GM18520 (cell line): Measurements from ENCODE around the gene C2.
A peak's percentile ranks its signal among the peaks of the same experiment; 100 is the strongest.
"Not testable (repeated sequence)": the region's sequence is repeated elsewhere in the genome, so short reads cannot be mapped to it uniquely, and the experiment has no call there.

Experiments
- ATAC-seq: cut with Tn5 transposase; IDR thresholded peaks from one replicate; pipeline ENCODE4 v1.9.1; 2021; ENCODE audit not compliant: unreplicated experiment

C2 gene

DNA sequence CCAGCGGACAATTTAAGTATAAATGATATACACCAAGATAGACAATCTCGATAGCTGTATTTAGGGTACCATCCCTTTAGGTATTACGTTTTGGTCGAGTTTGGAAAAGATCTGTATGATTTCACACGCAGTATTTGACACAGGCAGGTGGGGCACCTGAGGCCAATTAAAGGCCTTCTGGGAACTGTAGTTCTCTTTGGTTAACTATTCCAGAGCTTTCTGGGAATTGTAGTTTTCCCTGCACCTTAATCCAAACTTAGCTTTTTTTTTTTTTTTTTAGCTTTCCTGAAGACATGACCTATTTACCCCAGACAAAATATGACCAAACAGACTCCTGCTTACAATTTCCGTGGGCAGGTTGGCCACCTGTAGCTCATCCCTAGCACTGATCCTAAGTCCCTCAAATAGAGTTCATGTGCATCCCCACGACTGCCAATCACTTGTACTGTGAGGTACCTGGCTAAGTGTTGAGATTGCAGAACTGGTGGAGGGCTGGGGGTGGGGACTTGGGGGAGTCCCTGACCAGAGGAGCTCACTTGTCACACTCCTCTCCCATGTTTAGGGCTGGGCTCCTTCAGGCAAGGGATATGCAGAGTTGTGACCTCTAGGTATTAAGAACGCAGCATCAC lies 29.0 kb upstream of the C2 start:
- ATAC-seq = no peak

DNA sequence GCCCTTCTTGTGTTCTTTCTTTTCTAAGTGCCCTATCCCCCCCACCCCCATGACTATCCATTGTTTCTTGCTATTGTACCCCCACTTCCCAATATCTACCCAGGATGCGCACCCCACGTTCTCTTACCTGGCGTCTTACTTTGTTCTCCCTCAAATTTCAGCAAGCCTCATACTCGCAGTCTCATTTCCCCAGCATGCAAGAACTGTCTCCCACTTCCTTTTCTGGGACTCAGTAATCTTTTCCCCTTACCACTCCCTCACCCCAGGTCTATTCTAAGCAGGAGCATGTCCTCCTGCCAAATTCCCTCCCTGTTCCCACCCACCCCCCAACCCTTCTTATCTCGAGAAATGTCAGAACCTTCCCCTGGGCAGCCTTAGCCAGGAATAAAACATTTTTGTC lies 28.3 kb upstream of the C2 start:
- no peak for ATAC-seq

DNA sequence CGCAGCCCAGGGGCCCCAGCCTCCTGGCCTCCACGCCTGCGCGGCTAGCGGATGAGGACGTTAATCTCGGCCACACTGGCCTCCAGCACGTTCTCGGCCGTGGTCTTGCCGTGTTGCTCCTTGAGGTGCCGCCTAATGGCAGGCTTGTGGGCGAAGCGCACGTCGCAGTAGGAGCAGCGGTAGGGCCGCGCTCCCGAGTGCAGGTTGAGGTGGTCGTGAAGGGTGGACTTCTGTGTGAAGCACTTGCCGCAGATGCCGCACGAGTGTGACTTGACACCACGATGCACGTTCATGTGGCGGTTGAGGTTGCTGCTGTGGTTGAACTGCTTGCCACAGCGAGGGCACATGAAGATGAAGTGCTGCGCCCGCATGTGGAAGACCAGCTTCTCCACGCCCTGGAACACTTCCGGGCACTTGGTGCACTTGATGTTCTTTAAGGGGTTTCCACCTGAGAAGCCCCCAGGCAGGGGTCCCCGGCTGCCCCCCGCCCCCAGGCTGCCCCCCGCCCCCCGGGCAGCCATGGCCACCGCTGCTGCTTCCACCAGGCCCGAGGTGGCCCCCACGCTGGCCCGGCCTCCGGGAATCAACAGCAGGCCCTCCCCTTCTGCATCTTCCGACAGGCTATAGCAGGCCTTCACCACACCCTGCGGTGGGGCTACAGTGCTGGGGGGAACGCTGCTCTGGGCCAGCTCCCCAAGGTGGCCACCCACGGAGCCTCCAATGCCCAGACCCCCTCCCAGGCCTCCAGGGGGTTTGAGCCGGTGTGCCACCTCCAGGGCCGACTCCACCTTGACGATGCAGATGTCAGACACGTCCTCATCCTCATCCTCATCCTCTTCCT lies 27.4 kb upstream of the C2 start:
- no peak for ATAC-seq

DNA sequence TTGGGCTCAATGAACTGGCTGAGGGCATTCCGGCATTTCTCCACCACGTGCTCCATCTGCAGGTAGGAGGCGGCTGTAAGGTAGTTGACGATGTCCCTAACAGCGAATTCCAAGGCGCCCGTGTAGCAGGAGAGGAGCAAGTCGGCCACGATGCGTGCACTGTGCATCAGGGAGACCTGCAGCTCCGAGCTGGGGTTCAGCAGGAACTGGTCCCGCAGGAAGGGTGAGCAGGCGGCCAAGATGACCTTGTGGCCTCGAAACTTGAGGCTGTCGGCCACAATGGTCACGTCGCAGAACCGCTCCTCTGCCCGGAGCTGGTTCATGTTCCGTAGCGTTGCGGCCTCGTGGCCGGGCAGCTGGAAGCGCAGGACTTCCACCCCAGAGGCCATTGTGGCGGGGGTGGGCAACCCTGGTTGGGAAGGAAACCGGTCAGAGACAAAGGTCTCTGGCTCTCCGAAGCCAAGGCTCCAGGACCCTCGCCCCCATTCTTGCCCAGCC lies 26.6 kb upstream of the C2 start:
- ATAC-seq = no peak

DNA sequence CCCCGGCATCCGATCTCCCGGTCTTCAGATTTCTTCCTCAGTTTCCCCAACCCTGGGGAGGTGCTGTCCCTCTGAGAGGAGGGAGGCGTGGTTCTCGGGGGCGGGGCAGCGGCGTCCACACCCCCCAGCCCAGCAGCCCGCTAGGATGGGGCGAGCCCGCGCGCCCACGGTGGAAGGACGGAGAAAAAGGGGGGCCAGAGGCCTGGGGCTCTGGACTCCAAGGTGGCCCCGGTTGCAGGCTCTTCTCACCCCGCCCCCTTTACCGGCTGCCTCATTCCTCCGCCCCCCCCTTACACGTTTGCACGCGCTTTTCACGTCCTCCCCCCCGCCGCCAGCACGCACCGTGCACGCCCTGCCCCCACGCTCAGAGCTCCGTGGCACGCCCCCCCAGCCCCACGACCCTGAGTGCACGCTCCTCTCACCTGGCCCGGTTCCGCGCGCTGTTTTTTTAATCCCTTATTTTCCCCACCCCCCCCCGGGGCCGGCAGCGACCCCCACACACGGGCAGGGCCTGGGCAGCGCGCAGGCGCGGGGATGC lies 26.0 kb upstream of the C2 start:
- no peak for ATAC-seq

DNA sequence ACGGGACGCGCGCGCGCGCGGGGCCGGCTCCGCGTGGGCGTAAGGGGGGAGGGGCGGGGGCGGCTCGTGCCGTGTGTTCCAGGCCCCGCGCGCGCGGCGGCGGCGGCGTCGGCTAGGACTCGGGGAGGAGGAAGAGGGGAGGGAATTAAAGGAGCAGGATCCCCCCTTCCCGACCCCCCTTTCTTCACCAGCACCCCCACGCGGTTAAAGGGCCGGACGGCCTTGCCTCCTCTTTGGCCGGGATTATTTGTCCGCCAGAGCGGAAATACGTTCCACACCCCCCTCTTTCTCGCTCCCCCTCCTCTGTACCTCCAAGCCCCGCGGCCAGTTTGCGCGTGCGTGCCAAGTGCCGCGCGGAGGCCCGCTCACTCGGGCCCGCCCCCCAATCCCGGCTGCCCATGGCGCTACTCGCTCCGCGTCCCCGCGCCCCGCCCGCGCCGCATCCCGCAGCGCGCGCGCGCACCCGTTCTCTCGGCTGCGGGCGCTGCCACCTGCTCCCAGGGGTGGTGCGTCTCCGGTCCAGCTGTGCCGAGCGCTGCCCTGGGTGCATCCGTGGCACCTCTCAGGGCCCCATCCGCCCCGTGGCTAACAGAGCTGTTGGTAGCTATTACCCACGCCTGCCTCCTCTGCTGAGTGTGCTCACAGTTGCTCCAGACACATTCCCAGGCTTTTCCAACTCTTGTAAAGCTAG lies 25.4 kb upstream of the C2 start, which contains the start of gene ZBTB12:
TSS of gene ZBTB12 (minus strand) at position 134 of the 691 bp plus-strand sequence. CDS start 781 bp downstream, outside the sequence.
- ATAC-seq = peak; percentile 42

DNA sequence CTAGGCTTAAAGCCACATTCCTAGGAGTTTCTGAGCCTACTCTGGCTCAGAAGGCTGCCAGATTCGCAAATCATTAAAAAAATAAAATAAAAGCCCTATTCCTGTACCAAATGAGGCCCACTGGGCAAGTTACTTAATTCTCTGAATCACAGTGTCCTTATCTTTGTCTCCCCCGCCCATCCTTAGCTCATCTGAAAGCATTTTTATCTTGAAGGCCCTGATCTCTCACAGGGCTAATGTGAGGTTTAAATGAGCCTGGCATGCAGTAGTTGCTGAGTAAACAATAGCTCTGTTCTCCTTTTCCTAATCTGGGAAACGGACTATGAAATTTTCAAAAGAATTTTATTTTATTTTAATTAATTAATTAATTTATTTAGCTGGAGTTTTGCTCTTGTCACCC lies 23.6 kb upstream of the C2 start:
- no peak for ATAC-seq

DNA sequence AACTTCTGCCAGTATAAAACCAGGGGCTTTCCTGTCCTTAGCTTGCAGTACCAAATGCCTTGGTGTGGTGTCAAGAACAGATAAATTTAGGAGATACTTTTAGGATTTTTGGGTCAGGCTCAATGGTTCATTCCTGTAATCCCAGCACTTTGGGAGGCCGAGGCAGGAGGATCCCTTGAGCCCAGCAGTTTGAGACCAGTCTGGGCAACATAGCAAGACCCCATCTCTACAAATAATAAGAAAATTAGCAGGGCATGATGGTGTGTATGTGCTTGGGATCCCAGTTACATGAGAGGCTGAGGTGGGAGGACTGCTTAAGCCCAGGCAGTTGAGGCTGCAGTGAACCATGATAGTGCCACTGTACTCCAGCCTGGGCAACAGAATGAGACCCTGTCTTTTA lies 22.5 kb upstream of the C2 start:
- no peak for ATAC-seq

DNA sequence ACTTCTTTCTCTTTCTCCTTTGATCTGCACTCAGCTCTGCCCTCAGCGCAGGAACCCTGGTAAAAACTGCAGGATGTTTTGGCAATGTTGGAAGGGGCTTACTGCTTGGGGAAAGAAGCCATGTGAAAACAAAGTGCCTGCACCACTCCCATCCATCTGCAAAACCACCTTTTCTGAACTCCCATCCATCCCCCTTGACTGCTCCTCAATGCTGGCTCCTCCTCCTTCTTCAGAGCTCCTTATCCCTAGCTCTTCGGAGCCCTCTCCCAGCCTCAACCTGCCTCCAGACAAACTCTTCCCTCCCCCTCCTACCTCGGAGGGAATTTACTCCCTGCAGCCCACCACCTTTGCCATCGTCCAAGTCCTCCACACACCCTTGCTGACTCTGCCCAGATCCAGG lies 21.4 kb upstream of the C2 start:
- no peak for ATAC-seq

DNA sequence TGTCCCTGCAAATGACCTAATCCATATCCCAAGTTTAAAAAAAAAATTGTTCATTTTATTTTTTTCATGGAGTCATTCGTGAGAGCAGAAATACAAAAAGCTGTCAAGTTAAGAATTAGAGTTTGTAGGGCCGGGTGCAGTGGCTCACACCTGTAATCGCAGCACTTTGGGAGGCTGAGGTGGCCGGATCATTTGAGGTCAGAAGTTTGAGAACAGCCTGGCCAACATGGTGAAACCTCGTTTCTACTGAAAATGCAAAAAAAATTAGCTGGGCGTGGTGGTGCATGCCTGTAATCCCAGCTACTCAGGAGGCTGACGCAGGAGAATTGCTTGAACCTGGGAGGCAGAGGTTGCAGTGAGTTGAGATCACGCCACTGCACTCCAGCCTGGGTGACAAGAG lies 20.8 kb upstream of the C2 start:
- not testable (repeated sequence) for ATAC-seq

DNA sequence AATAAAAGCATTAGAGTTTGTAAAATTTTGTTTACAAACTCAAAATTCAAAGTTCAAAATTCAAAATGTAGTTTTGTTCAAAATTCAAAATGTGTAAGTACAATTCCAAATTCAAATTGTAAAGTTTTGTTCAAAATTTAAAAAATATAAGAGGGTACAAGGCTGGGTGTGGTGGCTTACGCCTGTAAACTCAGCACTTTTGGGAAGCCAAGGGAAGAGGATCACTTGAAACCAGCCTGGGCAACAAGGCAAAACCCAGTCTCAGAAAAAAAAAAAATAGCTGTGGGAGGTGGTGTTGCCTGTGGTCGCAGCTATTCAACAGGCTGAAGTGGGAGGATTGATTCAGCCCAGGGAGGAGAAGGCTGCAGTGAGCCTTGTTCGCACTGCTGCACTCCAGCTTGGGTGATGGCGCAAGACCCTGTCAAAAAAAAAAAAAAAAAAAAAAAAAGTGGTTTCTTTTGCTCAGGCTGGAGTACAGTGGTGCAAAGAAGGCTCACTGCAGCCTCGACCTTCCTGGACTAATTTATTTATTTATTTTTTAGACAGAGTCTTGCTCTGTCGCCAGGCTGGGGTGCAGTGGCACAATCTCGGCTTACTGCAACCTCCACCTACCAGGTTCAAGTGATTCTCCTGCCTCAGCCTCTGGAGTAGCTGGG lies 20.2 kb upstream of the C2 start:
- ATAC-seq = no peak

DNA sequence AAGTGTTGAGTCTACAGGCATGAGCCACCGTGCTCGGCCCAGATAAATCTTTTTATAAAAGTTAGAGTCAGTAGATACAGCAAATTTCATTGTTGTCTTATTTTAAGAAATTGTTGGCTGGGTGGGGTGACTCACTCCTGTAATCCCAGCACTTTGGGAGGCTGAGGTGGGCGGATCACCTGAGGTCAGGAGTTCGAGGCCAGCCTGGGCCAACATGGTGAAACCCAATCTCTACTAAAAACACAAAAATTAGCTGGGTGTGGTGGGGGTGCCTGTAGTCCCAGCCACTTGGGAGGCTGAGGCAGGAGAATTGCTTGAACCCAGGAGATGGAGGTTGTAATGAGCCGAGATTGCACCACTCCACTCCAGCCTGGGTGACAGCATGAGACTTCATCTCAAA lies 19.3 kb upstream of the C2 start:
- ATAC-seq = not testable (repeated sequence)

DNA sequence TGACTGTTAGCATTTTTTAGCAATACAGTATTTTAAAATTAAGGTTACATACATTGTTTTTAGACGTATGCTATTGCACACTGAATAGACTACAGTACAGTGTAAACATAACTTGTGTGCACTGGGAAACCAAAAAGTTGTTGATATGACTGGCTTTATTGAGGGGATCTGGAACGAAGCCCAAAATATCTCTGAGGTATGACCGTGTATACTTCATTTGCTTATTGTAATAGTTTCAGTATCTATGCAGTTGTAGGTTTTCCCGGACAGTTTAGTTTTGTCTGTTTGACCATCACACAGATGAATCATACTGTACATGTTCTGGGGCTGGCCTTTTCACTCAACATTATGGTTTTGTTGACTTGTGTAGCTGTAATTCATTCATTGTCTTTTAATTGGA lies 18.7 kb upstream of the C2 start:
- peak; percentile 58 for ATAC-seq

DNA sequence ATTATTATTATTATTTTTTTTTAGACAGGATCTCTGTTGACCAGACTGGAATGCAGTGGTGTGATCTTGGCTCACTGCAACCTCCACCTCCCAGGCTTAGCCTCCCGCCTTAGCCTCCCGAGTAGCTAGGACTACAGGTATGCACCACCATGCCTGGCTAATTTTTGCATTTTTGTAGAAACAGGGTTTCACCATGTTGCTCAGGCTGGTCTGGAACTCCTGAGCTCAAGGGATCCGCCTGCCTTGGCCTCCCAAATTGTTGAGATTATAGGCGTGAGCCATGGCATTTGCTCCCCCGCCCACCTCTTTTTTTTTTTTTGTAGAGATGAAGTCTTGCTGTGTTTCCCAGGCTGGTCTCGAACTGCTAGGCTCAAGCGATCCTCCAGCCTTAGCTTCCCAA lies 18.2 kb upstream of the C2 start:
- ATAC-seq = not testable (repeated sequence)

DNA sequence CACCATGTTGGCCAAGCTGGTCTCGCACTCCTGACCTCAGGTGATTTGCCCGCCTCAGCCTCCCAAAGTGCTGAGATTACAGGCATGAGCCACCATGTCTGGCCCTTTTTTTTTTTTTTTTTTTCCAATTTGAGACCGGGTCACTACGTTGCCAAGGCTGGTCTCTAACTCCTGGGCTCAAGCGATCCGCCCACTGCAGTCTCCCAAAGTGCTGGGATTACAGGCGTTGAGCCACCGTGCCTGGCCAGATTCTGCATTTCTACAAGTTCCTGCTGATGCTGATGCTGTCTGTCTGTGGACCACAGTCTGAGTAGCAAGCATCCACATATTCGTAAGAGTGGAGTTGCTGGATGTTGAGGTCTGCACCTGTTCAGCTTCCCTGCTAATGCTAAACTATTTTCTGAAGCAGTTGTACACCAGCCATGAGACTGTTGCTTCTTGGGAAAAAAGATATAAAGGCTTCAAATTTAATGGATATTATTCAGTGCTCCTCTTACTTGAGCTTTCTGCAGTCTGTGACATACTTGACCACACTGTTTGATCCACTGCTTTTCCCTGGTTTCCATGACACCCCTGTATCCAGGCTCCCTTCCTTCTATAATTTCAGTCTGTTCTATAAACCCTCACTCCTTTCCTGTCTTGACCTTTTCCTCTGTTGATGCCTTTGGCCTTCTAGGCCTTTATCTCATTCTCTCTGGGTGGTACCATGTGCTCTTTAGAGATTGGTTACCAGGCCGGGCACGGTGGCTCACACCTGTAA lies 15.5 kb upstream of the C2 start:
- no peak for ATAC-seq

DNA sequence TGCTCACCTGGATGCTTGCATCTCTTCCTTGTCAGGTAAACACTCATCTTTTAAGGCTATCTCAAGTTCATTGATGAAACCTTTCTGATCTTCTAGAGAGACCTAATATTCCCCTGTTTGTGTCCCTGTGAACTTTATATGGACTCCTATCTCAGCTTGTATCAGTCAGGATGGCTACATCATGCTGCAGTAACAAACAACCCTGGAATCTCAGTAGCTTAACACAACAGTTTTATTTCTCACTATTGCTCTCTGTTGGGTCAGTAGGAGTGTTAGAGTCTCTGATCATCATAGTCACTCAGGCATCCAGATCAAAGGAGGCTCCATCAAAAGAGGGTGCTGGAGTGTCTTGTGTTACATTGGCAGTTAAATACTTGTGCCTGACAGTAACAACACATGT lies 12.2 kb upstream of the C2 start:
- no peak for ATAC-seq

DNA sequence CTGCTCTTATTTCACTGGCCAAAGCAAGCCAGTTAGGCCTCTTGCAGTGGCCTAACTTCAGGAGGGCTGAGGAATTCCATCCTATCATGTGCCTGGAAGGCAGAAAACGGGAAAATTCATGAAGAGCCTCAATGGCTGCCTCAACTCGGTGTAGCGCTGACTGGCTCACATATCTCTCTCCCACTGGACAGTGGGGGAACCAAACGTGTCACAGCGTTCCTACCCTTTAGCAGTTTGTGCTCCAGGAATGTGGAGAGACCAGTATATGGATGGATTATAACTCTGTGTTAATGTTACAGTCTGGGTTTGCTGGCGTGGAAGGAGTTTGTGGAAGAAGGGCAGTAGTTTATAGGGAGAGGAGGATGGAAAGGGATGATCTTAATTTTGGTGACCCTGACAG lies 11.8 kb upstream of the C2 start:
- ATAC-seq = no peak

DNA sequence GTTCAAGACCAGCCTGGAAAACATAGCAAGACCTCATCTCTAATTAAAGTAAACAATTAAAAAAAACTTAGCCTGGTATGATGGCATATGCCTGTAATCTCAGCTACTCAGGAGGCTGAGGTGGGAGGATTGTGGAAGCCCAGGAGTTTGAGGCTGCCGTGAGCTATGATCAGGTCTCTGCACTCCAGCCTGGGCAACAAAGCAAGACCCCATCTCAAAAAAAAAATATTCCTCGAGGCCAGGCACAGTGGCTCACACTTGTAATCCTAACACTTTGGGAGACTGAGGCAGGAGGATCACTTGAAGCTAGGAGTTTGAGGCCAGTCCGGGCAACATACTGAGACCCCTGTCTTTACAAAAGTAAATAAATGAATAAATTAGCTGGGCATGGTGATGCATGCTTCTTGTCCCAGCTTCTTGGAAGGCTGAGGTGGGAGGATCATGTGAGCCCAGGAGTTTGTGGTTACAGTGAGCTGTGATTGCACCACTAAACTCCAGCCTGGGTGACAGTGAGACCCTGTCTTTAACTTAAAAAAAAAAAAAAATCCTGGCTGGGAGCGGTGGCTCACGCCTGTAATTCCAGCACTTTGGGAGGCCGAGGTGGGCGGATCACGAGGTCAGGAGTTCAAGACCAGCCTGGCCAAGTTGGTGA lies 9.3 kb upstream of the C2 start:
- ATAC-seq = no peak

DNA sequence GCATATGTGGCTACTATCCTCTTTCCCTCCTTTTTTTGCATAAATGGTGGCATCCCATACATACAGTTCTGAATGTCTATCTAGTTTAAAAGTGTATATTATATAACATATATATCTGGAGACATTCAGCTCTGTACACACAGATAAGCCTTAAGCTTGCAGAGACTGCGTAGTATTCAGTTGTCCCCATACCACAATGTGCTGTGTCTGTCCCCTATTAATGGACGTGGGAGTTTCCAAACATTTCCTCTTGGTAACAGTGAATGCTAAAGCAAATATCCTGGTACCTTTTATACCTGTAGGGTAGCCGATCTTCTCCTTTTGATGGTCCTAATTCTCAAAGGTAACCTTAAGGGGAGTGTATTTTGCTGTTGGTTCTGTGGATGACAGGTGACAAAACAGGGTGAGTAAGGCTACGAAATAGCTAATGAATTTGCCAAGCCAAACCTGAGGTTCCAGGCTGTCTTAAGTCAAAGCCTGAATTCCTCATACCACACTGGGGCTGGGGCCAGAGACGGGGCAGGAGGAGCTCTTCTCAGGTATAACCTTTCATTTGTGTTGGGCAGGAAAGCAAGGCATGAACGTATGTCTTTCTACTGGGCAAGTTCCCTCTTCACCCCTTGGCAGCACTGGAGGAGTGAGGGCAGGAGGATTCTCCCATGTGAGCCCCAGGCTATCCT lies 7.8 kb upstream of the C2 start:
- ATAC-seq = no peak
